ENCODE results near the gene EIF2S1.
A peak's percentile ranks its signal among the peaks of the same experiment; 100 is the strongest.
"Not testable (repeated sequence)": the region's sequence is repeated elsewhere in the genome, so short reads cannot be mapped to it uniquely, and the experiment has no call there.

Gene EIF2S1

GRCh38 chr14:67392123-67392522 is 32.0 kb downstream of the EIF2S1 start:
- Mint-ChIP-seq H3K36me3 (peaks cover 10% of the 10 kb centered on the region), H3K4me1 (no peaks in the 10 kb centered on the region), H3K27me3 (no peaks in the 10 kb centered on the region), H3K27ac (no peak overlapping the region), H3K9me3 (no peaks in the 10 kb centered on the region), H3K4me3 (no peak overlapping the region)
- ATAC-seq, result no peak

GRCh38 chr14:67392800-67393199 is 32.7 kb downstream of the EIF2S1 start:
- no peaks in the 10 kb centered on the region for H3K27me3 Mint-ChIP-seq
- H3K4me1 Mint-ChIP-seq, result no peaks in the 10 kb centered on the region
- peaks cover 4% of the 10 kb centered on the region for H3K36me3 Mint-ChIP-seq
- no peak for ATAC-seq
- H3K9me3 Mint-ChIP-seq, result no peaks in the 10 kb centered on the region
- H3K27ac Mint-ChIP-seq, result no peak overlapping the region
- H3K4me3 Mint-ChIP-seq, result no peak overlapping the region

DNA sequence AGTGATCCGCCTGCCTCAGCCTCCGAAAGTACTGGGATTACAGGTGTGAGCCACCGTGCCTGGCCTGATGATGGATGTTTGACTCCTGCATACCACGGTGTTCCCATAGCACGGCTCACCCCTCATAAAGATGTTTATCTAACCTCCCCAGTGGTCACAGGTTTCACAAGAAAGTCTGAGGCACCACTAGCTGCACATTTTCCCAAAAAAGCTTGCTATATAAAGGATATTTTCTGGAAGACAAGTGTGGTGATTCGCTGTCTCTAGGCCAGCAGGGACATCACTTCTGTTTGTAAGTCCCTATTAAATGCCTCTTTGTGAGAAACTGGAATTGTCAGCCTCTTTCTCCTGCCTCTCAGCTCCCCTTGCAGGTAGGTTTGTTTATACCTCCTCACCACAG is 33.6 kb downstream of the EIF2S1 start:
- Mint-ChIP-seq H3K27ac (no peak overlapping the region), H3K4me1 (no peaks in the 10 kb centered on the region), H3K36me3 (no peaks in the 10 kb centered on the region), H3K9me3 (no peaks in the 10 kb centered on the region), H3K27me3 (peaks cover 9% of the 10 kb centered on the region), H3K4me3 (no peak overlapping the region)
- ATAC-seq, result no peak

DNA sequence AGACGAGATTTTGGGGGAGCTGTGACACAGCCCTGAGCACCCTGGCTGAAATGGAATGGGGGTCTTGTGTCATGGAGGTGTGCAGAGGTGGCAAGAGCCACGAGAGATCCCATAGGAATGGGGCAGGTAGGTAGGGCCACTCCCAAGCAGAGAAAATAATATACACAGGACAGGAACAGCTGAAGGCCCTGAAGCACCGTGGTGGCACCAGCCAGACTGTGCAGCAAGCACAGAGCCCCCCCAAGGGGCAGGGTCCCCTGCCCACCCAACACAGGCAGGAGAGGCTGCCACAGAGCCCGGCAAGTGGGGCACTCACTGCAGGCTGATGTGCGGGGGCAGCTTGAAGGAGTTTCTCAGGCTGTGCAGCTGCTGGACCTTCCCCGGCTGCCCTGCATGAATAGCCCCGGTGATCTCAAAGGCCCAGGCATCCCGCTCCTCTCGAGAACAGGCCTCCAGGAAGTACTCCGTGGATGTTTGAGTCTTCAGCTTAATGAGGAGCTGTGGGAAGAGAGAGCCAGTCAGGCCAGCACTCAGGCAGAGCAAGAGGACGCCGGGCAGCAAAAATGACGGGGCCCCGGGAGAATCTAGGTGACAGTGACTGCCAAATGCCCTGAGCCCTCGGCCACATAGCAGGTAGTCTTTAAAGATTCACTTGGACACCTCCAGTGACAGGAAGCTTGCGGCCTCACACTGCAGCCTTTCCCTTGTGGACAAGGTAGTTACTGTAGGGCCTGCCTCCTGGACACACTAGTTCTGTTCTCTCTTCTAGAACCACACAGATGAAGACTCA is 35.2 kb downstream of the EIF2S1 start:
- Mint-ChIP-seq H3K36me3 (no peaks in the 10 kb centered on the region), H3K27me3 (peaks cover 15% of the 10 kb centered on the region), H3K9me3 (no peaks in the 10 kb centered on the region), H3K27ac (no peak overlapping the region), H3K4me3 (no peak overlapping the region), H3K4me1 (no peaks in the 10 kb centered on the region)
- ATAC-seq, result no peak

DNA sequence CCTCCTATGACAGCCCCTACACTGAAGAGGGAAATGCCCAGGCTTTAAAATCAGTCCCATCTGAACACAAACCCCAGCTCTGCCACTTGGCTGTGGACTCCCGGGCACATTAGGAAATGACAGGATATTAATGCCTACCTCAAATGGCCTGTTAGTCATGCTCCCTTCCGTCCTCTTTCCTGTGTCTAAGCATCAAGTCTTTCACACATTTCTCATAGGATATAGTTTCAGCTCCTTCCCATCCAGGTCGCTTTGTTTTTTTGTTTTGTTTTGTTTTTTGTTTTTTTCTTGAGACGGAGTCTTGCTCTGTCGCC is 35.7 kb downstream of the EIF2S1 start:
- Mint-ChIP-seq H3K4me1 (no peaks in the 10 kb centered on the region), H3K9me3 (no peaks in the 10 kb centered on the region), H3K27me3 (peaks cover 15% of the 10 kb centered on the region), H3K27ac (no peak overlapping the region), H3K36me3 (no peaks in the 10 kb centered on the region), H3K4me3 (no peak overlapping the region)
- no peak for ATAC-seq

DNA sequence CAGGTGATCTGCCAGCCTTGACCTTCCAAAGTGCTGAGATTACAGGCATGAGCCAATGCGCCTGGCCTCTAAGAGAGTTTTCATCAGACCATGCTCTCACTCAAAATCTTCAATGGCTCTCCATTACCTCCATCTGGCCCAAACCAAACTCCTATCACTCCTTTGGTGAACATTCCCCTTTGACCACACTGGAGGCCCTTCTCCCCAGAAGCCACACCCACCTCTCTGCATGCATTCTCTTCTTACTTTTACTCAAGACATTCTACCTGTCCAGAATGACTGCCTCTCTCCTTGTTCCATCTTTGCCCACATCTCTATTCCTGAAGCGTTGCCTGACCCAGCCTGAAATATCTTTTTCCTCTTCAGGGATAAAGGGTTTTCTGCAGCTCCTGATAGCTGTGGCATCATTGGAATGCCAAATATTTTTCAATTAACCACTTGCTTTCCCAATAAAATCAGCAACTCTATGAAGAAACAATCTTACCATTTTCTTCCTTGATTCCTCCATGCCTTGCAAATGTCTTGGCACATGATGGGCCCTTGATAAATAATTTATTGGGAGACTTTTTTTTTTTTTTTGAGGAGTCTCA is 36.3 kb downstream of the EIF2S1 start:
- H3K4me1 Mint-ChIP-seq, result no peaks in the 10 kb centered on the region
- peaks cover 15% of the 10 kb centered on the region for H3K27me3 Mint-ChIP-seq
- no peaks in the 10 kb centered on the region for H3K36me3 Mint-ChIP-seq
- no peaks in the 10 kb centered on the region for H3K9me3 Mint-ChIP-seq
- no peak overlapping the region for H3K27ac Mint-ChIP-seq
- H3K4me3 Mint-ChIP-seq, result no peak overlapping the region
- ATAC-seq, result no peak

GRCh38 chr14:67397536-67397935 is 37.4 kb downstream of the EIF2S1 start:
- Mint-ChIP-seq H3K4me1 (no peaks in the 10 kb centered on the region), H3K4me3 (no peak overlapping the region), H3K27ac (no peak overlapping the region), H3K36me3 (no peaks in the 10 kb centered on the region), H3K9me3 (no peaks in the 10 kb centered on the region), H3K27me3 (peaks cover 15% of the 10 kb centered on the region)
- no peak for ATAC-seq

GRCh38 chr14:67400434-67400833 is 40.3 kb downstream of the EIF2S1 start:
- no peak for ATAC-seq
- Mint-ChIP-seq H3K36me3 (no peaks in the 10 kb centered on the region), H3K27me3 (peaks cover 15% of the 10 kb centered on the region), H3K9me3 (no peaks in the 10 kb centered on the region), H3K4me3 (no peak overlapping the region), H3K27ac (no peak overlapping the region), H3K4me1 (no peaks in the 10 kb centered on the region)

DNA sequence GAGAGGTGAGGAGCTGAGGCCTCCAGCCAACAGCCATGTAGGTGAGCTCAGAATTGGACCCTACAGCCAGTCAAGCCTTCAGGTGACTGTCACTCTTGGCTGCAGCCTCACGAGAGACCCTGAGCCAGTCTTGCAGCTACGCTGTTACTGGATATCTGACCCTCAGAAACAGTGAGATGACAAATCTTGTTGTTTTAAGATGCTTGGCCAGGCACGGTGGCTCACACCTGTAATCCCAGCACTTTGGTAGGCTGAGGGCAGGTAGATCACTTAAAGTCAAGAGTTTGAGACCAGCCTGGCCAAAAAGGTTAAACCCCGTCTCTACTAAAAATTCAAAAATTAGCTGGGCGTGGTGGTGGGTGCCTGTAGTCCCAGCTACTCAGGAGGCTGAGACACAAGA is 45.6 kb downstream of the EIF2S1 start:
- Mint-ChIP-seq H3K27ac (no peak overlapping the region), H3K9me3 (no peaks in the 10 kb centered on the region), H3K36me3 (no peaks in the 10 kb centered on the region), H3K27me3 (peaks cover 7% of the 10 kb centered on the region), H3K4me3 (no peak overlapping the region), H3K4me1 (no peaks in the 10 kb centered on the region)
- ATAC-seq, result no peak

- not testable (repeated sequence) for H3K9me3 Mint-ChIP-seq, ATAC-seq, H3K27ac Mint-ChIP-seq, H3K36me3 Mint-ChIP-seq, H3K4me1 Mint-ChIP-seq, H3K4me3 Mint-ChIP-seq
- peaks cover 28% of the 10 kb centered on the region for H3K27me3 Mint-ChIP-seq
Observed at GRCh38 chr14:67408122-67408801, 48.1 kb downstream of the EIF2S1 start.

- H3K4me3 Mint-ChIP-seq, result no peak overlapping the region
- peaks cover 28% of the 10 kb centered on the region for H3K27me3 Mint-ChIP-seq
- peaks cover 7% of the 10 kb centered on the region for H3K4me1 Mint-ChIP-seq
- no peaks in the 10 kb centered on the region for H3K9me3 Mint-ChIP-seq
- ATAC-seq, result no peak
- H3K36me3 Mint-ChIP-seq, result no peaks in the 10 kb centered on the region
- H3K27ac Mint-ChIP-seq, result no peak overlapping the region
Observed at GRCh38 chr14:67409461-67409860, 49.3 kb downstream of the EIF2S1 start.

- peaks cover 28% of the 10 kb centered on the region for H3K27me3 Mint-ChIP-seq
- H3K4me1 Mint-ChIP-seq, result peaks cover 7% of the 10 kb centered on the region
- H3K27ac Mint-ChIP-seq, result no peak overlapping the region
- H3K36me3 Mint-ChIP-seq, result no peaks in the 10 kb centered on the region
- no peaks in the 10 kb centered on the region for H3K9me3 Mint-ChIP-seq
- no peak overlapping the region for H3K4me3 Mint-ChIP-seq
- ATAC-seq, result no peak
Observed at GRCh38 chr14:67410313-67410712, 50.2 kb downstream of the EIF2S1 start.

DNA sequence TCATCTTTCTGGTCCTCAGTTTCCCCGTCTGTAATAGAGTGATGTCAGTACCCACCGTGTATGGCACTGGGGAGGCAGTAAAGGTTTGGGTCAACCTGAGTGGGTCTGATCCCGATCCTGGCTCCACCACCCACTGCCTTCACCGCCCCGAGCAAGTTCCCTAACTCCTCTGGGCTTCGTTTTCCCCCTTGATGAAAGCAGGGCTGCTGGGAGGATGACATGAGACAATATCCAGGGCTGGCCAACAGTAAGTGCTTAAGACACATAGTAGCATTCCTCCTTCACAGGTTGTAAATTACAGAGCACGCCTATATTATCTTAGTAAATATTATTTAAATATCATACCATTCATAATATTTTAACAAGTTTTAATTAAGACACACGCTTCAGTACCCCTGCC is 51.2 kb downstream of the EIF2S1 start:
- no peak overlapping the region for H3K27ac Mint-ChIP-seq
- ATAC-seq, result no peak
- H3K27me3 Mint-ChIP-seq, result peaks cover 28% of the 10 kb centered on the region
- no peak overlapping the region for H3K4me3 Mint-ChIP-seq
- no peaks in the 10 kb centered on the region for H3K9me3 Mint-ChIP-seq
- H3K4me1 Mint-ChIP-seq, result peaks cover 12% of the 10 kb centered on the region
- H3K36me3 Mint-ChIP-seq, result no peaks in the 10 kb centered on the region

GRCh38 chr14:67411820-67412421 is 51.8 kb downstream of the EIF2S1 start, which contains the start of gene PLEK2:
PLEK2 (minus strand) TSS chr14:67412165; CDS start chr14:67412059, 106 bp downstream.
- H3K4me1 Mint-ChIP-seq, result peaks cover 17% of the 10 kb centered on the region
- no peak within 1 kb of the TSS for H3K27ac Mint-ChIP-seq
- H3K4me3 Mint-ChIP-seq, result peak within 1 kb of the TSS; percentile 36
- peaks cover 28% of the 10 kb centered on the region for H3K27me3 Mint-ChIP-seq
- ATAC-seq, result no peak
- H3K36me3 Mint-ChIP-seq, result no peaks in the 10 kb centered on the region
- H3K9me3 Mint-ChIP-seq, result no peaks in the 10 kb centered on the region

DNA sequence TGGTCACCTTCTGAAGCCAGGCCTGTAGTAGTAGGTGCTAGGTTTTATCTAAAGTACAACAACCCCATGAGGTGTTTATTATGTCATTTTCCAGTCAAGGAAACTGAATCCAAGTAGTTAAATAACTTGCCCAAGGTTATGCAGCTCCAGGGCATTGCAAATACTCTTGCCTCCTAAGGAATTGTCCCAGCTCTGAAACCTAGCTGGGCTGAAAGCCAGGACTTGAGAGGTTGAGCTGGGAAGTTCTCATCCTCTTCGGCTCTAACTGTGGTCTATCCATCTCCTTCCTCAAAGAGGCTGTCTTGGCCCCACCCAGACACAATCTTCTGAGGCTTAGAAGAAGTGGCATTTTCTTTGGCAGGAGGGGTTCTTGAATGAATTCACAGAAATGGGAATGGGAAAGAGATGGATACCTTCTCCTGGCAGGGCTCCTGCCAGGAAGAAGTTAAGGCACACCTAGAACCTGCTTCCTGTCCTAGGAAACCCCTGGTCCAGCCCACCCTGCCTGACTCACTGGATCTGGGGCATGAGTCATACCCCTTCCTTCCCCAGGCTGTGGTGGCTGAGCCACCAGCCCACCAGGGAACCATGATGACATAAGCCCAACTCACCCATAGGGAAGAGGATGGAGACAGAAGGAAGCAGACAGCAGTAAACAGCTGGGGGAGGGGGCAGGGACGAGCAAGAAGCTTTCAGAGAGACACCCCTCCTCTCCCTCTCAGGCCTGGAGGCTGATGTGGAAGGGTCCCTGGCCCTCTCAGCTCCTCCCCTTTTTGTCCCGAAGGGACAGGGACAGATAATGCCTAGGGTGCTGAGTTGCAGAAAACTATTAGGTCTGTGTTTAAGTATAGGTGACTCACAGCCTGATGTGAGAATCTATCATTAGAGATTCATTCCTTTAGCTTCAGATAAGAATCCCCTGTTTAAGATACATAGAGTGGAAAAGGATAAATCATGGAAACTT is 54.0 kb downstream of the EIF2S1 start:
- peaks cover 18% of the 10 kb centered on the region for H3K4me1 Mint-ChIP-seq
- no peak for ATAC-seq
- H3K4me3 Mint-ChIP-seq, result no peak overlapping the region
- no peak overlapping the region for H3K27ac Mint-ChIP-seq
- H3K36me3 Mint-ChIP-seq, result no peaks in the 10 kb centered on the region
- peaks cover 28% of the 10 kb centered on the region for H3K27me3 Mint-ChIP-seq
- no peaks in the 10 kb centered on the region for H3K9me3 Mint-ChIP-seq
